Panc1 (cell line): ENCODE measurements around the gene TULP3.

Source experiments
- POLR2AphosphoS5 ChIP-seq: IDR thresholded peaks from 2 replicates; pipeline ENCODE4 v1.6.1; 2012; ENCODE audit warnings: mild to moderate bottlenecking, low read depth, low read length, moderate library complexity
- TF ChIP-seq, protein P1 (sequence below): fragments of 450-650 bp; IDR thresholded peaks from 2 replicates; pipeline ENCODE4 v1.5.1; 2017; ENCODE audit warnings: mild to moderate bottlenecking
- TF ChIP-seq, protein P2 (sequence below), 2 experiments: IDR thresholded peaks; 2 replicates each; pipeline ENCODE4 v1.6.1; 2011 to 2012; ENCODE audit warnings: low read depth in 2 of 2, control low read depth in 1 of 2, low read length in 1 of 2, mild to moderate bottlenecking in 1 of 2, moderate library complexity in 1 of 2; ENCODE audit not compliant: insufficient read depth in 1 of 2

DNA sequence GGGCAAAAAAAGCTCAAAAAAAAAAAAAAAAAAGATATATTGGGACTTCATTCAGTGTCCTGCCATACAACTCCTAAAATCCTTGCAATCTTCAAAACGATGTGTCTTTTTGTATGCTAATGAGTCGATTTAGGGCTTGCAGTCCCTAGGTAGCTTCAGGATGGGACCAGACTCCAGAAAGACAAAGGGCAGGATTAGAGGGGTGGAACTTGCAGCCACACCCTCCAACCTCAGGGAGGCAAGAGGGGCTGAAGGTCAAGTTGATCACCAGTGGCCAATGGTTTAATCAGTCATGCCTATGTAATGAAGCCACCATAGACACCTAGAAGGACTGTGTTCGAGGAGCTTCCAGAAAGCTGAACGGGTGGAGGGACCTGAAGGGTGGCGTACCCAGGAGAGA is 97.8 kb downstream of the TULP3 start:
- TF ChIP-seq, protein P1, sequence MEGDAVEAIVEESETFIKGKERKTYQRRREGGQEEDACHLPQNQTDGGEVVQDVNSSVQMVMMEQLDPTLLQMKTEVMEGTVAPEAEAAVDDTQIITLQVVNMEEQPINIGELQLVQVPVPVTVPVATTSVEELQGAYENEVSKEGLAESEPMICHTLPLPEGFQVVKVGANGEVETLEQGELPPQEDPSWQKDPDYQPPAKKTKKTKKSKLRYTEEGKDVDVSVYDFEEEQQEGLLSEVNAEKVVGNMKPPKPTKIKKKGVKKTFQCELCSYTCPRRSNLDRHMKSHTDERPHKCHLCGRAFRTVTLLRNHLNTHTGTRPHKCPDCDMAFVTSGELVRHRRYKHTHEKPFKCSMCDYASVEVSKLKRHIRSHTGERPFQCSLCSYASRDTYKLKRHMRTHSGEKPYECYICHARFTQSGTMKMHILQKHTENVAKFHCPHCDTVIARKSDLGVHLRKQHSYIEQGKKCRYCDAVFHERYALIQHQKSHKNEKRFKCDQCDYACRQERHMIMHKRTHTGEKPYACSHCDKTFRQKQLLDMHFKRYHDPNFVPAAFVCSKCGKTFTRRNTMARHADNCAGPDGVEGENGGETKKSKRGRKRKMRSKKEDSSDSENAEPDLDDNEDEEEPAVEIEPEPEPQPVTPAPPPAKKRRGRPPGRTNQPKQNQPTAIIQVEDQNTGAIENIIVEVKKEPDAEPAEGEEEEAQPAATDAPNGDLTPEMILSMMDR, result no peak
- TF ChIP-seq POLR2AphosphoS5, result no peak
- TF ChIP-seq, protein P2, sequence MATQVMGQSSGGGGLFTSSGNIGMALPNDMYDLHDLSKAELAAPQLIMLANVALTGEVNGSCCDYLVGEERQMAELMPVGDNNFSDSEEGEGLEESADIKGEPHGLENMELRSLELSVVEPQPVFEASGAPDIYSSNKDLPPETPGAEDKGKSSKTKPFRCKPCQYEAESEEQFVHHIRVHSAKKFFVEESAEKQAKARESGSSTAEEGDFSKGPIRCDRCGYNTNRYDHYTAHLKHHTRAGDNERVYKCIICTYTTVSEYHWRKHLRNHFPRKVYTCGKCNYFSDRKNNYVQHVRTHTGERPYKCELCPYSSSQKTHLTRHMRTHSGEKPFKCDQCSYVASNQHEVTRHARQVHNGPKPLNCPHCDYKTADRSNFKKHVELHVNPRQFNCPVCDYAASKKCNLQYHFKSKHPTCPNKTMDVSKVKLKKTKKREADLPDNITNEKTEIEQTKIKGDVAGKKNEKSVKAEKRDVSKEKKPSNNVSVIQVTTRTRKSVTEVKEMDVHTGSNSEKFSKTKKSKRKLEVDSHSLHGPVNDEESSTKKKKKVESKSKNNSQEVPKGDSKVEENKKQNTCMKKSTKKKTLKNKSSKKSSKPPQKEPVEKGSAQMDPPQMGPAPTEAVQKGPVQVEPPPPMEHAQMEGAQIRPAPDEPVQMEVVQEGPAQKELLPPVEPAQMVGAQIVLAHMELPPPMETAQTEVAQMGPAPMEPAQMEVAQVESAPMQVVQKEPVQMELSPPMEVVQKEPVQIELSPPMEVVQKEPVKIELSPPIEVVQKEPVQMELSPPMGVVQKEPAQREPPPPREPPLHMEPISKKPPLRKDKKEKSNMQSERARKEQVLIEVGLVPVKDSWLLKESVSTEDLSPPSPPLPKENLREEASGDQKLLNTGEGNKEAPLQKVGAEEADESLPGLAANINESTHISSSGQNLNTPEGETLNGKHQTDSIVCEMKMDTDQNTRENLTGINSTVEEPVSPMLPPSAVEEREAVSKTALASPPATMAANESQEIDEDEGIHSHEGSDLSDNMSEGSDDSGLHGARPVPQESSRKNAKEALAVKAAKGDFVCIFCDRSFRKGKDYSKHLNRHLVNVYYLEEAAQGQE (IDR thresholded peaks at IDR 0.05; ENCODE audit: insufficient read depth in 1 of 2, low read depth in 2 of 2, low read length in 1 of 2), result no peak
